Progenitor cell of endocrine pancreas (in vitro differentiated cells): ENCODE measurements around the gene SIGLEC6. TPM values are rescaled to one million over a fixed set of nuclear protein-coding genes. Genes with fewer than 3 reads are reported as not detected.
A peak's percentile ranks its signal among the peaks of the same experiment; 100 is the strongest.

Source experiments
- DNase-seq: peaks from one replicate; pipeline ENCODE4 v3.0.0; 2021; ENCODE audit warnings: low spot score; ENCODE audit not compliant: unreplicated experiment
- H3K27ac Mint-ChIP-seq: 2 replicates; pipeline ENCODE4 v1.8.0; 2021; ENCODE audit warnings: mild to moderate bottlenecking, moderate library complexity, mixed read lengths
- H3K27me3 Mint-ChIP-seq: 2 replicates; pipeline ENCODE4 v1.8.0; 2021; ENCODE audit warnings: mixed read lengths
- H3K36me3 Mint-ChIP-seq: 2 replicates; pipeline ENCODE4 v1.8.0; 2022; ENCODE audit warnings: mixed read lengths; ENCODE audit not compliant: insufficient read depth
- H3K4me1 Mint-ChIP-seq: 2 replicates; pipeline ENCODE4 v1.8.0; 2021; ENCODE audit warnings: low read depth, mixed read lengths
- H3K4me3 Mint-ChIP-seq: 2 replicates; pipeline ENCODE4 v1.8.0; 2021; ENCODE audit warnings: low read depth, mild to moderate bottlenecking, moderate library complexity, mixed read lengths
- H3K9me3 Mint-ChIP-seq: 2 replicates; pipeline ENCODE4 v1.8.0; 2021; ENCODE audit warnings: low read depth, mixed read lengths
- CTCF ChIP-seq: fragments of 200-600 bp; sonication (generic); IDR thresholded peaks from one replicate; pipeline ENCODE4 v1.5.0; 2021; ENCODE audit warnings: antibody characterized with exemption, mild to moderate bottlenecking; ENCODE audit not compliant: unreplicated experiment
- long read RNA-seq: library from polyadenylated mRNA; unstranded; transcript quantifications from one replicate; pipeline ENCODE4 v2.0.0, GENCODE V29; 2020
- total RNA-seq: library from RNA; stranded (reverse); gene quantifications from 2 replicates; pipeline ENCODE4 v1.2.1, GENCODE V29; 2021

Gene SIGLEC6
- not detected in 2 replicates for total RNA-seq
- long read RNA-seq = 0 reads

- no peak within 1 kb of the TSS for H3K4me3 Mint-ChIP-seq
Observed at GRCh38 chr19:51531349-51532315, at the start of gene SIGLEC6. TSS of gene SIGLEC6 (minus strand) at chr19:51531670. CDS start at chr19:51531648, 22 bp downstream.

GRCh38 chr19:51576850-51577249 lies 45.4 kb upstream of the SIGLEC6 start:
- Mint-ChIP-seq H3K4me1 (peaks cover 6% of the 10 kb centered on the region), H3K9me3 (no peaks in the 10 kb centered on the region), H3K27ac (no peak overlapping the region), H3K4me3 (no peak overlapping the region), H3K27me3 (no peaks in the 10 kb centered on the region), H3K36me3 (peaks cover 19% of the 10 kb centered on the region)
- no peak for TF ChIP-seq CTCF
- DNase-seq = no peak

More at GRCh38 chr19:51531349-51532315, at the start of gene SIGLEC6:
- TF ChIP-seq CTCF = no peak
- Mint-ChIP-seq H3K27me3 (peaks cover 42% of the 10 kb centered on the region), H3K9me3 (no peaks in the 10 kb centered on the region), H3K36me3 (no peaks in the 10 kb centered on the region), H3K4me1 (no peaks in the 10 kb centered on the region), H3K27ac (no peak within 1 kb of the TSS)
- no peak for DNase-seq

GRCh38 chr19:51573331-51573730 lies 41.9 kb upstream of the SIGLEC6 start:
- no peak overlapping the region for H3K4me3 Mint-ChIP-seq
- H3K4me1 Mint-ChIP-seq = peaks cover 13% of the 10 kb centered on the region
- H3K27ac Mint-ChIP-seq = no peak overlapping the region
- H3K9me3 Mint-ChIP-seq = no peaks in the 10 kb centered on the region
- DNase-seq = no peak
- peaks cover 5% of the 10 kb centered on the region for H3K27me3 Mint-ChIP-seq
- TF ChIP-seq CTCF = no peak
- H3K36me3 Mint-ChIP-seq = peaks cover 7% of the 10 kb centered on the region

- H3K36me3 Mint-ChIP-seq = peaks cover 7% of the 10 kb centered on the region
- no peak overlapping the region for H3K27ac Mint-ChIP-seq
- no peak for TF ChIP-seq CTCF
- no peaks in the 10 kb centered on the region for H3K9me3 Mint-ChIP-seq
- peaks cover 9% of the 10 kb centered on the region for H3K27me3 Mint-ChIP-seq
- peaks cover 13% of the 10 kb centered on the region for H3K4me1 Mint-ChIP-seq
- H3K4me3 Mint-ChIP-seq = no peak overlapping the region
- no peak for DNase-seq
Observed at GRCh38 chr19:51572908-51573307, 41.4 kb upstream of the SIGLEC6 start.

GRCh38 chr19:51572410-51572809 lies 40.9 kb upstream of the SIGLEC6 start:
- Mint-ChIP-seq H3K4me3 (peak overlapping the region; percentile 93), H3K27ac (no peak overlapping the region), H3K36me3 (peaks cover 7% of the 10 kb centered on the region), H3K4me1 (peaks cover 13% of the 10 kb centered on the region), H3K9me3 (no peaks in the 10 kb centered on the region), H3K27me3 (peaks cover 9% of the 10 kb centered on the region)
- no peak for DNase-seq
- TF ChIP-seq CTCF = no peak
